ENCODE results near the gene CERS2.

The CERS2 gene

GRCh38 chr1:150997949-150998348, 23.3 kb upstream of the CERS2 start:
- no peak for DNase-seq (ENCODE audit: low spot score)

GRCh38 chr1:150997126-150997872, 22.7 kb upstream of the CERS2 start:
- no peak for DNase-seq (ENCODE audit: low spot score)

- DNase-seq (ENCODE audit: low spot score) = peak; percentile 45
Measured at GRCh38 chr1:150995896-150996295, 21.3 kb upstream of the CERS2 start.

GRCh38 chr1:150995460-150995859, 20.8 kb upstream of the CERS2 start:
- no peak for DNase-seq (ENCODE audit: low spot score)

GRCh38 chr1:150994248-150994647, 19.6 kb upstream of the CERS2 start:
- DNase-seq (ENCODE audit: low spot score) = no peak

- no peak for DNase-seq (ENCODE audit: low spot score)
Measured at GRCh38 chr1:150992626-150993025, 18.0 kb upstream of the CERS2 start.

- no peak for DNase-seq (ENCODE audit: low spot score)
Measured at GRCh38 chr1:150987924-150988323, 13.3 kb upstream of the CERS2 start.

GRCh38 chr1:150985179-150985825, 10.7 kb upstream of the CERS2 start:
- no peak for DNase-seq (ENCODE audit: low spot score)

GRCh38 chr1:150981805-150982712, 7.4 kb upstream of the CERS2 start, which contains the start of gene ANXA9:
Gene ANXA9 (plus strand): TSS chr1:150982292. CDS start chr1:150983106, 814 bp downstream.
- no peak for DNase-seq (ENCODE audit: low spot score)

GRCh38 chr1:150981177-150981804, 6.7 kb upstream of the CERS2 start:
- no peak for DNase-seq (ENCODE audit: low spot score)

GRCh38 chr1:150979092-150980056, 4.7 kb upstream of the CERS2 start:
- DNase-seq (ENCODE audit: low spot score) = peak; percentile 94

GRCh38 chr1:150976879-150977694, 2.5 kb upstream of the CERS2 start:
- DNase-seq (ENCODE audit: low spot score) = peak; percentile 83

- DNase-seq (ENCODE audit: low spot score) = no peak
Measured at GRCh38 chr1:150976401-150976821, 1.8 kb upstream of the CERS2 start.

- DNase-seq (ENCODE audit: low spot score) = peak; percentile 36
Measured at GRCh38 chr1:150973836-150974579, 627 bp downstream of the CERS2 start.

- DNase-seq (ENCODE audit: low spot score) = no peak
Measured at GRCh38 chr1:150973258-150973835, 1.3 kb downstream of the CERS2 start.

GRCh38 chr1:150972417-150972940, 2.2 kb downstream of the CERS2 start:
- no peak for DNase-seq (ENCODE audit: low spot score)

- no peak for DNase-seq (ENCODE audit: low spot score)
Measured at GRCh38 chr1:150971583-150972416, 2.8 kb downstream of the CERS2 start.

Data from CD4-positive, alpha-beta T cell treated with Interleukin-2 at 100 ng/mL for 4 hours (primary cell).